Astrocyte of the cerebellum (primary cell): ENCODE results near the gene KRT78.

ENCODE experiments used
- DNase-seq: peaks from one replicate; pipeline ENCODE4 v3.0.0-alpha.2; 2011; ENCODE audit warnings: low read depth
- H3K4me3 ChIP-seq: 2 replicates; pipeline ENCODE4 v1.5.1; 2011; ENCODE audit warnings: mild to moderate bottlenecking, low read depth, low read length, moderate library complexity
- CTCF ChIP-seq: IDR thresholded peaks from 2 replicates; pipeline ENCODE4 v1.5.1; 2012; ENCODE audit warnings: low read length, low read depth, moderate library complexity, mild to moderate bottlenecking; ENCODE audit errors: missing control alignments
- in situ Hi-C: cut with HindIII; loops from 2 replicates; pipeline ENCODE4 v1.10.0; 2017; ENCODE audit warnings: low sequenced_read_pairs

The KRT78 gene

GRCh38 chr12:52819731-52820510 lies 28.9 kb downstream of the KRT78 start:
- in situ Hi-C loops = no loop called here
- no peak for DNase-seq
- TF ChIP-seq CTCF = no peak

GRCh38 chr12:52818887-52819420 lies 29.8 kb downstream of the KRT78 start:
- TF ChIP-seq CTCF = no peak
- in situ Hi-C loops = no loop called here
- no peak for DNase-seq
- H3K4me3 ChIP-seq = no peak overlapping the region

More at GRCh38 chr12:52819731-52820510, 28.9 kb downstream of the KRT78 start:
- no peak overlapping the region for H3K4me3 ChIP-seq

- in situ Hi-C loops = no loop called here
Measured at GRCh38 chr12:52818388-52818787, 30.4 kb downstream of the KRT78 start.

GRCh38 chr12:52817699-52818238 lies 31.0 kb downstream of the KRT78 start:
- no peak for TF ChIP-seq CTCF
- no peak for DNase-seq
- in situ Hi-C loops = no loop called here
- H3K4me3 ChIP-seq = no peak overlapping the region

More at GRCh38 chr12:52818388-52818787, 30.4 kb downstream of the KRT78 start:
- no peak overlapping the region for H3K4me3 ChIP-seq
- no peak for TF ChIP-seq CTCF
- DNase-seq = no peak

GRCh38 chr12:52817003-52817698 lies 31.6 kb downstream of the KRT78 start:
- TF ChIP-seq CTCF = no peak
- DNase-seq = no peak
- in situ Hi-C loops = no loop called here
- no peak overlapping the region for H3K4me3 ChIP-seq
